Superior temporal gyrus (tissue), 1 donor: ENCODE results near the gene HYAL2.
A peak's percentile ranks its signal among the peaks of the same experiment; 100 is the strongest.
"Not testable (repeated sequence)": the region's sequence is repeated elsewhere in the genome, so short reads cannot be mapped to it uniquely, and the experiment has no call there.

Experiments used
- DNase-seq: peaks from one replicate; pipeline ENCODE4 v3.0.0-alpha.2; 2016; ENCODE audit errors: extremely low spot score

The HYAL2 gene

DNA sequence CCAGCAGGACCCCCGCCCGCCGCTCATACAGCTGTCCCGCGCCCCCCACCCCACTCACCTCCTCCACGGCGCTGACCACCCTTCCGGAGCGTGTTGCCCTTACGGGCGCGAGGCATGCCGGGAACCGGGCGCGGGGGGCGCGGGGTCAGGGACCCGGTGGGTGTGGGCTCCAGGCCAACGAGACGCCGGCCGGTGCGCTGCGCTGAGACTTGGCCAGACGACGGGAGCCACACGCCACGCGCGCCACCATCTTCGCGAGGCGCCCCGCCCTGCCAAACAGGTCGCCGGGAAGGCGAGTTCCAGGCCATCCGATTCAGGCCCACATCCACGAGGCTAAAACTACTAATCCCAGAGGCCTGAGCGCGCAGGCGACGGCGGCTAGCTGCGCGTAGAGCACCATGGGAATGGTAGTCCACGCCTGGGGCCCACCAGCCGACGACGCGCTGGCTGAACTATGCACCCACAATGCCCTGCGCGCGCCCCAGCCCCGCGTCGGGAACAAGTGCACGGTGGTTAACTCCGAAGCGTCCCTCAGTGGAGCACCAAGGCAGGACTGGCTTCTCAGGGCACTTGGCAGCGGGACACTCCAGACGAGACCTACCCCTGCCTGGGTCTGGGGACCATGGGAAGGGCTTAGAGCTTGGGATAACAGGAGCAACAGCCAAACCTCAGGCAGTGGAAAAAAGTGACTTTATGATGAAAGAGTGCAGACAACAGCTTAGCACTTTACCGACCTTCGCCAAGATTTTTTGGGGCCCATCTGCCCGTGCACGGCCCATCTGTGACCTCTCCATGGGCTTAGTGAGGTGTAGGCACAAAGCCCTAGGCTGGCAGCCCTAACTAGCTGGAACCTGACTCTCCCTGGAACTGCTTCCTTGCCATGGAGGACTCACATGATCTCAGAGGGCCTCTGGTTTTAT lies 30.1 kb downstream of the HYAL2 start, which contains the start of gene IFRD2:
Gene IFRD2, minus strand, starts transcription at position 271 of the 920 bp plus-strand sequence. Its CDS starts 155 bp downstream, at position 116.
- peak; percentile 98 for DNase-seq

DNA sequence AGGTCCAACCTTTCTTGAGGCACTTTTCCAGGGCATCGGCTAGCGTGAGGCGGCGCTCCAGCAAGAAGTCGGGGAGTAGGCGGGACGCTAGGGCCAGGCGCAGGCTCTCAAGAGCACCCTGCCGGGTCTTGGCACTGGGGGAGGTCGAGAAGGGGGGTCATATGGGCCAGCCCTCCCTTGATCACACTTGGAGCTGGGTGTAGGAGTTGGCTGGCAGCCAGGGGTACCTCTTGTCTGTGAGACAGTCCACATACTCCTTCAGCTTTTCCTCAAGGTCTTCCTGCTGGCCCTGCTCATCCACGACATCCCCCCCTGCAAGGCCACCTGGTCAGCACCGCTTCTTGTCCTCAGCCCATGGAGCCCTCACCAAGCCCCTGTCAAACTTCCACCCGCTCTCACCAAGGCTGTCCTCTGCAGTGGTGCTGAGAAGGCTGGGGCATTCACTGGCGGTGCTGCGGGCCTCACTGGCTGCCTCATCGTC lies 32.3 kb downstream of the HYAL2 start:
- DNase-seq, result no peak

DNA sequence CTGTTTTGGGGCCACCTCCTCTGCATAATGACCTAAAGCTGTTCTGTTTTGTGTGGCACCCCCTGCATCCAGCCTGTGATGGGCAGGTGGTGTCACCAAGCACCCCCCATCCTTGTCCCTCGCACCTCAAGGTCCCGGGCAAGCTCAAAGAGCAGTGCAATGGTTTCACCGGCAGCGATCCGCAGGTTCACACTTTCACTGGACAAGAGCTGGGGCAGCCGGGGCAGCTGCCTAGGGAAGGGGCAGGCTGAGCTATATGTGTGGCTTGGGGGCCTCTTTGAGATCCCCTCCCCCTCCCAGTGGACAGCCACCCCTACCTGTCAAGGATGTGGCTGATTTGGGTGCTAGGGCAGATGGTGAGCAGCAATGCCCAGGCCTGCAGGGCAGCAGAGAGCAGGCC lies 33.4 kb downstream of the HYAL2 start:
- DNase-seq, result no peak

- no peak for DNase-seq
These were observed 34.0 kb downstream of the HYAL2 start for GRCh38 chr3:50288387-50289007.

- DNase-seq, result no peak
These were observed 35.3 kb downstream of the HYAL2 start for GRCh38 chr3:50287262-50287661.

GRCh38 chr3:50286322-50287227 lies 36.0 kb downstream of the HYAL2 start:
- DNase-seq, result no peak

GRCh38 chr3:50284121-50284520 lies 38.4 kb downstream of the HYAL2 start:
- DNase-seq, result not testable (repeated sequence)

GRCh38 chr3:50279255-50280016 lies 43.1 kb downstream of the HYAL2 start:
- DNase-seq, result no peak

DNA sequence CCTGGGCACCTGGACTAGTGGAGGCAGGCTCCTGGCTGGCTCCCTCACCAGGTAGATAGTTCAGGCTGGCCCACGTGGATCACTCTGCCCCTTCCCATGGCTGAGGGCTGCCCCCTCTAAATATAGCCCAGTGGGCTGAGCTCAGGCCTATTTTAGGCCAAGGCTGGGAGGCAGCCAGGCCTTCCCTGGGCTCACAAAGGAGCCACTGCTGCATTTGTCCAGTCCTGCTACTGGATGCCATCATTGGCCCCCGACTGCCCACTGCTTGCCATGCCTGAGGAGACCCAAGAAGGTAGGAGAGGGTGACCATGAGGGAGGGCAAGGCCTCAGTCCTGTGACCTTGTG lies 43.7 kb downstream of the HYAL2 start, which contains the start of gene LSMEM2:
Gene LSMEM2, plus strand, starts transcription at position 208 of the 345 bp plus-strand sequence. Its CDS starts 27 bp downstream, at position 235.
- peak; percentile 26 for DNase-seq

DNA sequence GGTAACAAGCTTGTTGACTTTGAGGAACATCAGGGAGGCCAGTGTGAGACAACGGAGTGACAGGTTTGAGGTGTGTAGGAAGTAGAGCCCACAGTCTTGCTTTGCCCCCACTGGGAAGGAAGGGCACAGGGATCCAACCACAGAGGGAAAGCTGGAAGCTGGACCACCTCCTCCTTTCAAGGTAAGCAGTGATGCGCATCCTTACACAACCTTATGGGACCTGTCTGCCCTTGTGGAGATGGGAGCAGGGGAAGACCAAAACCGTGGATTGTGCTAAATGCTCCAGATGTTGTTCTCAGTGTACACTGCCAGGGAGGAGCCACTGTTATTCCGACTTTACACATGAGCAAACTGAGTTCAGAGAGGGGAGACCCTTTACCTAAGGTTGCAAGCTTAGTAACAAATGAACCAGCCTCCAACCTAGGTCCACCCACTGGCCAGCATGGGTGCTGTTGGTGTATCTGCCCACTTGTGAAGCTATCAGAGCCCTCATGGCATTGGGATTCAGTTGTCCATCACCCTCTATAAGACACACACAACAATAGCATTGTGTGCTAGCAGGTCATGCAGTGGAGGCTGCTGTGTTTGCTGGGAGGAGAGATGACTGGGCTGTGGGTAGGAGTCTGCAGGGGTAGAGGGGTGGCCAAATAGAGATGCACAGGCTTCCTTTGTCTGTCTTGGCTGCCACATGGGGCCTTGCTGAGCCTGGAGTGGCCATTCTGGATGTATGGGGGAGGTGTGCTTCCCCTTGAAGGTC lies 44.2 kb downstream of the HYAL2 start:
- DNase-seq, result peak; percentile 71

DNA sequence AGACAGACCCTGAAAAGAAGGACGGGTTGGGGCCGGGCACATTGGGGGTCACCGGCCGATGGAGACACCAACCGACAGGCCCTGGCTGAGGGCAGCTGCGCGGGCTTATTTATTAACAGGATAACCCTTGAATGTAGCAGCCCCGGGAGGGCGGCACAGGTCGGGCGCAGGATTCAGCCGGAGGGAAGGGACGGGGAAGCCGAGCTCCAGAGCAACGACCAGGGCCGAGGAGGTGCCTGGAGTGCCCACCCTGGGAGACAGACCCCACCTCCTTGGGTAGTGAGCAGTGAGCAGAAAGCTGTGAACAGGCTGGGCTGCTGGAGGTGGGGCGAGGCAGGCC lies 45.8 kb downstream of the HYAL2 start:
- DNase-seq, result no peak

DNA sequence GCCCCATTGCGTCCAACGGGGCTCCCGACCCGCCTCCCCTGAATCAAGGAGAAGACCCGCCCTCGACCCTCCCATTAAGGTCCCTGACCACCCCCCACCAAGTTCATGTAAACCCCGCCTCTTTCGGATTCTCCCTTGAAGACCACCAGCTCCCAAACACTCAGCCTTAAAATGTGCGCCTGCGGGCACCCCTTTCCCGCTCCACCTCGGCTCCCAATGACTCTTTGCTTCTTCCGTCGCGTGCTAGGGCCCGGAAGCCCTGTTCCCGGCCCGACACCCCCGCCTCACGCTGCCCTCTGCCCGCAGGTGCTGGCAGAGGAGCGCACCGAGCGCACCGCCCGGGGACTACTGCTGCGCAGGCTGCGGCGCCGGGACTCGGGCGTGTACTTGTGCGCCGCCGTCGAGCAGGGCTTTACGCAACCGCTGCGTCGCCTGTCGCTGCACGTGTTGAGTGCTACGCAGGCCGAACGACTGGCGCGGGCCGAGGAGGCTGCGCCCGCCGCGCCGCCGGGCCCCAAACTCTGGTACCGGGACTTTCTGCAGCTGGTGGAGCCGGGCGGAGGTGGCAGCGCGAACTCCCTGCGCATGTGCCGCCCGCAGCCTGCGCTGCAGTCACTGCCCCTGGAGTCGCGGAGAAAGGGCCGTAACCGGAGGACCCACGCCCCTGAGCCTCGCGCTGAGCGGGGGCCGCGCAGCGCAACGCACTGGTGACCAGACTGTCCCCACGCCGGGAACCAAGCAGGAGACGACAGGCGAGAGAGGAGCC lies 46.4 kb downstream of the HYAL2 start:
- DNase-seq, result no peak

DNA sequence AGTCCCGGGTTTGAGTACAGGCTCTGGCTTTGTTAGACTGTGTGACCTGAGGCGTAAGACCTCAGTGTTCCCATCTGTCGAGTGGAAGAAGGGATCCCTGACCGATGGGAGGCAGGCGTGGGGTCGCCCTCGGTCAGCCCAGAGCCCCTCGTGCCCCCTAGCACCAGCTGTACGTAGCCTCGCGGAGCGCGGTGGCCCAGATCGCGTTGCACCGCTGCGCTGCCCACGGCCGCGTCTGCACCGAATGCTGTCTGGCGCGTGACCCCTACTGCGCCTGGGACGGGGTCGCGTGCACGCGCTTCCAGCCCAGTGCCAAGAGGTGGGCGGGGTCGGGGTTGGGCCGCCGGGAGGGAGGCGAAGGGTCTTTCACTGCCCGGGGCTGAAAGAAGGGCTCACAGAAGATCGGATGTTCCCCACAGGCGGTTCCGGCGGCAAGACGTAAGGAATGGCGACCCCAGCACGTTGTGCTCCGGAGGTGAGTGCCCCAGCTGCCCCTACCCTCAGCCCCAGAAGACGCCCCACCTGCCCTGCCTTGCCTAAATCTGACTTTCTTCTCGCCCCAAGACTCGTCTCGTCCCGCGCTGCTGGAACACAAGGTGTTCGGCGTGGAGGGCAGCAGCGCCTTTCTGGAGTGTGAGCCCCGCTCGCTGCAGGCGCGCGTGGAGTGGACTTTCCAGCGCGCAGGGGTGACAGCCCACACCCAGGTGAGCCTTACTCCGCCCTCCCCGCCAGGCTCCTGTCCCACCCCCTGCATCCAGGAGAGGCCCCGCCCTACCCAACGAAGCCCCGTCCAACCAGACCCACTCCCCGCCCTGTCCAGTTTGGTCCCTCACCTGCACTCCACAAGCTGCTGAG lies 47.2 kb downstream of the HYAL2 start:
- no peak for DNase-seq

- peak; percentile 51 for DNase-seq
These were observed 48.0 kb downstream of the HYAL2 start for GRCh38 chr3:50274371-50275104.

- no peak for DNase-seq
These were observed 48.9 kb downstream of the HYAL2 start for GRCh38 chr3:50273689-50274065.

DNA sequence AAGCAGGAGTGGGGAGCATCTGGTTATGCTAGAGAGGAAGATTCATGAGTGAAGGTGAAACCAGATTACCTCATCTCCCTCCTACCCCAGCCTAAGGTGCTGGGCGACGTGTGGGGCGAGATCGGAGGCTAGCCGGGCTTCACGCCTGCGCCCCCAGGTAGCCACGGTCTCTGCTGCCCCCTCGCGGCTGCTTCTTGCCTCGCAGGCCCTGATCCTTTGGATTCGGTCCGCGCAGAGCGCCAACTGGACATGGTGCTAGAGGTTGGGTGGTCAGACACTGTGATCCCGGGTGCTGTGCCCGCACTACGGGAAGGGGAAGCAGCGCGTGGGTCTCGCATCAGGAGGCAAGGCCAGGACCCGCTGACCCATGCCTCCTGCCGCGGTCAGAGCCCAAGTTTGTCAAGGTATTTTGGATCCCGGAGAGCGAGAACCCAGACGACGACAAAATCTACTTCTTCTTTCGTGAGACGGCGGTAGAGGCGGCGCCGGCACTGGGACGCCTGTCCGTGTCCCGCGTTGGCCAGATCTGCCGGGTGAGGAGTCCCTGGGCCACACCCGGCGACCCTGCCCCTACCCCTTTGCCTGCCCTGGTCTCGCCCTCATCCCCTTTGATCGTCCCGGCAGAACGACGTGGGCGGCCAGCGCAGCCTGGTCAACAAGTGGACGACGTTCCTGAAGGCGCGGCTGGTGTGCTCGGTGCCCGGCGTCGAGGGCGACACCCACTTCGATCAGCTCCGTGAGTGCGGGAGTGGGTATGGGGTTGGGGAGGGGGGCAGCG lies 49.4 kb downstream of the HYAL2 start:
- peak; percentile 97 for DNase-seq

DNA sequence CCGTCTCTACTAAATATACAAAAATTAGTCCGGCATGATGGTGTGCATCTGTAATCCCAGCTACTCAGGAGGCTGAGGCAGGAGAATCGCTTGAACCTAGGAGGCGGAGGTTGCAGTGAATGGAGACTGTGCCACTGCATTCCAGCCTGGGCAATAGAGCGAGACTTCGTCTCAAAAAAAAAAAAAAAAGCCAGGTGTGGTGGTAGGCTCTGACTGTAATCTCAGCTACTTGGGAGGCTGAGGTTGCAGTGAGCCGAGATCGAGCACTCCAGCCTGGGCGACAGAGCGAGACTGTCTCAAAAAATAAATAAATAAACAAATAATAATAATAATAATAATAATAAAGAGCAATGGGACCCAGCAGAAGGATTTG lies 50.0 kb downstream of the HYAL2 start:
- not testable (repeated sequence) for DNase-seq
